ENCODE measurements around the gene MTHFR. TPM values are rescaled to one million over a fixed set of nuclear protein-coding genes. Genes with fewer than 3 reads are reported as not detected.

MTHFR gene
- total RNA-seq, 1 experiment from 2014 or later: 16.4 TPM

GRCh38 chr1:11838349-11839272 is 32.8 kb upstream of the MTHFR start:
- Mint-ChIP-seq H3K36me3 (ENCODE audit: insufficient read depth, unreplicated experiment) (peaks cover 44% of the 10 kb centered on the region), H3K4me3 (ENCODE audit: low read depth, unreplicated experiment) (no peak overlapping the region), H3K4me1 (ENCODE audit: low read depth, unreplicated experiment) (no peaks in the 10 kb centered on the region), H3K27ac (ENCODE audit: unreplicated experiment) (no peak overlapping the region), H3K27me3 (ENCODE audit: unreplicated experiment) (no peaks in the 10 kb centered on the region), H3K9me3 (ENCODE audit: low read depth, unreplicated experiment) (no peaks in the 10 kb centered on the region)
- intact Hi-C loops (cut with micrococcal nuclease; ENCODE audit: unreplicated experiment): loop anchor here (1.0 kb wide), 2 partner anchors 56 to 129 kb away; no protein-coding TSS in a partner anchor
- no TSS peak for BruUV-seq (replicated peaks)
- TF ChIP-seq, protein P1, sequence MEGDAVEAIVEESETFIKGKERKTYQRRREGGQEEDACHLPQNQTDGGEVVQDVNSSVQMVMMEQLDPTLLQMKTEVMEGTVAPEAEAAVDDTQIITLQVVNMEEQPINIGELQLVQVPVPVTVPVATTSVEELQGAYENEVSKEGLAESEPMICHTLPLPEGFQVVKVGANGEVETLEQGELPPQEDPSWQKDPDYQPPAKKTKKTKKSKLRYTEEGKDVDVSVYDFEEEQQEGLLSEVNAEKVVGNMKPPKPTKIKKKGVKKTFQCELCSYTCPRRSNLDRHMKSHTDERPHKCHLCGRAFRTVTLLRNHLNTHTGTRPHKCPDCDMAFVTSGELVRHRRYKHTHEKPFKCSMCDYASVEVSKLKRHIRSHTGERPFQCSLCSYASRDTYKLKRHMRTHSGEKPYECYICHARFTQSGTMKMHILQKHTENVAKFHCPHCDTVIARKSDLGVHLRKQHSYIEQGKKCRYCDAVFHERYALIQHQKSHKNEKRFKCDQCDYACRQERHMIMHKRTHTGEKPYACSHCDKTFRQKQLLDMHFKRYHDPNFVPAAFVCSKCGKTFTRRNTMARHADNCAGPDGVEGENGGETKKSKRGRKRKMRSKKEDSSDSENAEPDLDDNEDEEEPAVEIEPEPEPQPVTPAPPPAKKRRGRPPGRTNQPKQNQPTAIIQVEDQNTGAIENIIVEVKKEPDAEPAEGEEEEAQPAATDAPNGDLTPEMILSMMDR (IDR thresholded peaks at IDR 0.05; ENCODE audit: unreplicated experiment): peak; percentile 81
- CTCF ChIA-PET: interaction anchor here (0.6 to 1.0 kb wide), 4 partner anchors 14 to 129 kb away, joined by 3 to 10 read pairs (median 6); no protein-coding TSS in a partner anchor
- DNase-seq: peak; percentile 71

DNA sequence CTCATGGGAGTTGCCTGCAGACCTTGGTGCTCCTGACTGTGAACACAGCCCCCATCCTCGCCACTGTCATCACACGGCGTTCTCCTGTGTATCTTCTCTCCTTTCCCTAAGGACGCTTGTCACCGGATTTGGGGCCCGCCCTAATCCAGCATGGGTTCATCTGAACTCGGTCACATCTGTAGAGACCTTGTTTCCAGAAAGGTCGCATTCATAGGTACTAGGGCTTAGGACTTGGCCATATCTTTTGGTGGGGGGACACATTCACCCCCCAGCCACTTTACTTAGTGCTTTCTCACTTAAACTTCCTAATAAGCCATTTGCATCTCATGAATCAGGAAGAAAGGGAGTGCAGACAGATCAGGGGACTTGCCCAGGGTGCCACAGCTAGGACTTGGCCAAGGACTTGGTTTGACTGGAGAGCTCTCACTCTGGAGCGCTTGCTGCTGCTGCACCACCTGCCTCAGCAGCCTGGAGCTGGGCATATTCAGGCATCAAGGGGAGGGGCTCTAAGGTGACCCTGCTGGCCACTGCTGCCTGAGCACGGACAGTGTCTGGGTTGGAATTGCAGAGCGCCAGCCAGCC is 32.1 kb upstream of the MTHFR start:
- TF ChIP-seq, protein P1 (IDR thresholded peaks at IDR 0.05; ENCODE audit: unreplicated experiment): no peak
- no peaks in the 10 kb centered on the region for H3K9me3 Mint-ChIP-seq (ENCODE audit: low read depth, unreplicated experiment)
- H3K4me1 Mint-ChIP-seq (ENCODE audit: low read depth, unreplicated experiment): no peaks in the 10 kb centered on the region
- peaks cover 38% of the 10 kb centered on the region for H3K36me3 Mint-ChIP-seq (ENCODE audit: insufficient read depth, unreplicated experiment)
- CTCF ChIA-PET: interaction anchor here (0.6 to 1.0 kb wide), 4 partner anchors 15 to 129 kb away, joined by 3 to 10 read pairs (median 6); no protein-coding TSS in a partner anchor
- intact Hi-C loops (cut with micrococcal nuclease; ENCODE audit: unreplicated experiment): loop anchor here (1.0 kb wide), 2 partner anchors 56 to 129 kb away; no protein-coding TSS in a partner anchor
- DNase-seq: no peak
- H3K27ac Mint-ChIP-seq (ENCODE audit: unreplicated experiment): no peak overlapping the region
- H3K27me3 Mint-ChIP-seq (ENCODE audit: unreplicated experiment): no peaks in the 10 kb centered on the region
- H3K4me3 Mint-ChIP-seq (ENCODE audit: low read depth, unreplicated experiment): no peak overlapping the region
- BruUV-seq (replicated peaks): no TSS peak

DNA sequence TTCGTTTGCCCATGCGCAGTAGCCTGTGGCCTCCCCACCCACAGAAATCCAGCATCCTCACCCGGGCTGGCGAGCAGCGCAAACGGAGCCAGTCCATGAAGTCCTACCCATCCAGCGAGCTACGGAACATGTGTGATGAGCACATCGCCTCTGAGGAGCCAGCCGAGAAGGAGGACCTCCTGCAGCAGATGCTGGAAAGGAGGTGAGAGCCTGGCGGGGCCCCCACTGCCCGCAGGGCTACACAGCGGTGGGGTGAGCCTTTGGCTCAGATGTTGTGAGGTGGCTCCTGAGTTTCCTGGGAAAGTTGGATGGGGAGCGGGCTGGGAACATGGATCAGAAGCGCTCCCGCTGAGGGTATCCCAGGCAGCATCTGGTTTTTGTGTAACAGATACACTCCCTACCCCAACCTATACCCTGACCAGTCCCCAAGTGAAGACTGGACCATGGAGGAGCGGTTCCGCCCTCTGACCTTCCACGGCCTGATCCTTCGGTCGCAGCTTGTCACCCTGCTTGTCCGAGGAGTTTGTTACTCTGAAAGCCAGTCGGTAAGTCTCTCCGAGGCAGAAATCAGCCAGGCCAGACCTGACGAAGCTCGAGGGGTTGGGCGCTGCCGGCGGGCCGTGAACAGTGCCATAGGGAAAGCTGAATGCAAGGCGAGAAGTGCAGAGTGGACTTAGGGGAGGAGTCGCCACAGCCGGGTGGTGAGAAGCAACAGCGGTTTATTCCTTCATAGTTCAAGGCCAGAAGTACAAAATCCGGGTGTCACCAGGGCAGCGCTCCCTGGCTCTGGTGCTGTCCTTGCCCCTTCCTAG is 31.4 kb upstream of the MTHFR start:
- BruUV-seq (replicated peaks): no TSS peak
- peaks cover 38% of the 10 kb centered on the region for H3K36me3 Mint-ChIP-seq (ENCODE audit: insufficient read depth, unreplicated experiment)
- CTCF ChIA-PET: no interaction called here
- H3K4me3 Mint-ChIP-seq (ENCODE audit: low read depth, unreplicated experiment): no peak overlapping the region
- H3K4me1 Mint-ChIP-seq (ENCODE audit: low read depth, unreplicated experiment): no peaks in the 10 kb centered on the region
- DNase-seq: no peak
- no peaks in the 10 kb centered on the region for H3K27me3 Mint-ChIP-seq (ENCODE audit: unreplicated experiment)
- intact Hi-C loops (cut with micrococcal nuclease; ENCODE audit: unreplicated experiment): no loop called here
- TF ChIP-seq, protein P1 (IDR thresholded peaks at IDR 0.05; ENCODE audit: unreplicated experiment): no peak
- no peak overlapping the region for H3K27ac Mint-ChIP-seq (ENCODE audit: unreplicated experiment)
- H3K9me3 Mint-ChIP-seq (ENCODE audit: low read depth, unreplicated experiment): no peaks in the 10 kb centered on the region

Data from Calu3 (cell line).